NCI-H510A (cell line): Measurements from ENCODE around the gene MET.
"Not testable (repeated sequence)": the region's sequence is repeated elsewhere in the genome, so short reads cannot be mapped to it uniquely, and the experiment has no call there.

Source experiments
- DNase-seq: peaks from one replicate; lab custom pipeline; 2025; lab: John Stamatoyannopoulos, UW

The MET gene

GRCh38 chr7:116698930-116699721 lies 27.1 kb downstream of the MET start:
- peak; percentile 67 for DNase-seq

GRCh38 chr7:116699722-116700120 lies 27.7 kb downstream of the MET start:
- DNase-seq, result no peak

DNA sequence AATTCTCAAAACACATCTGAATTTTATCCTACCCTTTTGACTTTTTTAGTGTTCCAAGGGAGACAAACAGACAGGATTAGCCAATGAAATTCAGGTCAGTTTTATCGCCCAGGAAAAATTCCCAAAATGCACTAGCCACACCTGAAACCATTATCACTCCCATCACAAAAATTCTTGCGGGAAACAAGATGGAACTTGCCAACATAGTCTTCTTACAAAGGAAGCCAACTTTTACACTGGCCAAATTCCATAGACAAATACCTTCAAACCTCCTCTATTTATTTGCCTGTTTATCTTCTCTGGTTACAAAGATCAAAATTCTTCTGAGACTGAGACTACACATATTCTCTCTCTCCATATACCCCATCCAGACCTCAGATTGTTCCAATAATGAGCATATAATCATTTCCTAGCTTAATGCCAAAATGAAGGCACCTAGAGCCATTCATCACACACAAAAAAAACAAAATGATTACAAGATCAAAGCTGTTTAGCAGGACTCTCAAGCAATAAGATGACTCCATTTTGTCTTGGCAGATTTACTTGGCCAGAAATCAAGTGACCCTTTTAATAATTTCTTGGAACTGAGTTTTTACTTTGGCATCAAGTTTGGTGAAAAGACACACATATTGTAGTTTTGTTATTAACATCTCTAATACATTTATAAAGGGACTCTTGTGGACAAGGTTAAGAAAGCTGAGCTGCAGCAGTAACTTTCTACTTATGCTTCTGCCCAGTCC lies 30.2 kb downstream of the MET start:
- no peak for DNase-seq

DNA sequence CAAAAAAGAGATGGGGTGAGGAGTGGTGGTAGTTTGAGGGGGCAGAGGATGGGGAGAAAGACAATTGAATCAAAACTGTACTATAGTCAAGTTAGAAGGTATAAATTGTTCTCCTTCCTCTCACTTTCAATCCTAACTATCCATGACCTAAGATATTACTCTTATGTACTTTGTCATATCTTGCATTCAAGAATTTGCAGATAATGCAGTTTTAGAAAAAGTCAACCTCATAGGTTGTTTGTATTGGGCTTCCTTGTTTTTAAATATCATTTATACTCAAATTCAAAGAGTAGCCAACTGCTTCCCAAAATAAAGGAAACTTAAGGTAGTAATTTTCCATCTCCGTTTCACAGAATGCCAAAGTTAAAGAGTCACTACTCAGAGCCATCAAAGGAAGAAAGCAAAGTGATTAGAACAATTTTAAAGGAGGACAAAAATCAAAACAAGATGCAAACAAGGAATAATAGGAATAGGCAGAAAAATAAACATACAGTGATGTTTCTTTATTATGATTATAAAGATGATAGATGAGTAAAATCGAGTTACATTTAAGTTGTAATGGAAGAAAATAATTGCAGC lies 32.7 kb downstream of the MET start:
- DNase-seq, result no peak

DNA sequence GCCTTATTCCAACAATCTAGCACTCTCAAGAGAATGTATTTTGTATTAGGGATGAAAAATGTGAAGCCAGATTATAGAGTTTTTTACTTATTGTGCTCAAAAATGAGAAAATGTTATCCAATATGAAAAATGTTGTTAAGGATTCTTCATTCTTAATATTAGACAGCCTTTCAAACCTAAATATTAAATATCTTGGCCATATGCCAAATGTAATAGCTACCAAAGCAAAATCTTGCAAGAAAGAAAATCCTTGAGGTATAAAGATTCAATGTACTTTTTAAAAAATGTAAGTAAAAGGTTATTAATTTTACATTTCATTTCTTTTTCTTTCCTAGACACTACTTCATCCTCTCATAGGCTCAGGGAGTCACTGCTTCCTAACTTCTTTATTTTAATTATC lies 33.4 kb downstream of the MET start:
- no peak for DNase-seq

- DNase-seq, result no peak
Measured at GRCh38 chr7:116706668-116707126, 34.7 kb downstream of the MET start.

- no peak for DNase-seq
Measured at GRCh38 chr7:116707289-116707688, 35.3 kb downstream of the MET start.

GRCh38 chr7:116708248-116708647 lies 36.3 kb downstream of the MET start:
- no peak for DNase-seq

GRCh38 chr7:116708861-116709260 lies 36.9 kb downstream of the MET start:
- no peak for DNase-seq

DNA sequence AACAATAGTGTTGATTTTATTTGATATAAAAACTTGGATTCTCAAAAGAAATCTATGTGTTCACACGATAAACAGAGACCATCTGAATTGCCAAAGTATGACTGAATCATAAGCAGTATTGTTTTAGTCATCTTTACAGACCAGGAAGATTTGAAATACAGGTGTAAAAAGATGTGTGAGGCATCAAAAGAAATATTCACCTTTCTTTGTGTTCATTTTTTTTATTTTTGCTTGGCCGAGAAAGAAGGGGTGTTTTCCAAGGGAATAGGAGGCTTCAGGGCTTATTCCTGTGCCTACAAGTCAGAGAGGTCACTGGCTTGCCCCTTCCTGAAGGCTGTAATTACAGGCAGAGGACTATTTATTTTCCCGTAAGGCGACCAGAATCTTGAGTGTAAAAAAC lies 37.3 kb downstream of the MET start:
- DNase-seq, result no peak

GRCh38 chr7:116710764-116711452 lies 38.9 kb downstream of the MET start:
- DNase-seq, result no peak

DNA sequence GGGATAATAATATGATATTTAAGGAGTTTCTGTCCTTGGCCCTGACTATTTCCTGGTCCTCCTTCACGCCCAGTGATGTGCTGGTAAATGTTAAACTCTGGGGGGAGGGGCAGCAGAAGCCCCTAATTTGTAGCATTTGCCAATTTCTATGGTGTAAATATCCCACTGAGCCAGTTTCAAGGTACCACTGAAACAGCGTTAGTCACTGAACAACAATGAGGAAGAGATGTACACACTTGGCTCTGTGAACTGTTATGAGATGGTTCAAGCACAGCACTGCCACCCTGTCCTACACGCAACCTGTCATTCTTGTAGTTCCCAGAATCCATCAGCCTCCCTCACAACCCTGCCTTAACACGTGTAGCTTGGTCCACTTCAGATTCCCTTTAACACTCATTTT lies 39.8 kb downstream of the MET start:
- DNase-seq, result no peak

DNA sequence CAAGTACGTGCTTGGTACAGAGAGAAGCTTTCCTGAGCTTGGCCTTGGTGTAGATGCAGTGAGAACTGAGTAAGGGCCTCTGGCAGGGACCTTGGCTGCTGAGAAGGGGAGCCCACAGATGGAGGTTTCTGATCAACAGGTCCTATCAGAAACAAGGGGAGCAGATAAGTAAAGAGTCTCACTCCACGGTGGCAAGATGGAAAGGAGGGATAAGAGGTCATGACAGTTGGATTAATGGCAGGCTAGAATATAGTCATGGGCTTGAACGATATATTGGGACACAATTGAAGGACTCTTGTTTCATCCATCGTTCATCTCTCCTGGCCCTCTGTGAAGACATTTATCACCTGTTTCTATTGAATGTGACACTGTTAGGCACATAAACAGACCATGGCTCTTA lies 41.5 kb downstream of the MET start:
- no peak for DNase-seq

GRCh38 chr7:116713918-116714317 lies 41.9 kb downstream of the MET start:
- no peak for DNase-seq

DNA sequence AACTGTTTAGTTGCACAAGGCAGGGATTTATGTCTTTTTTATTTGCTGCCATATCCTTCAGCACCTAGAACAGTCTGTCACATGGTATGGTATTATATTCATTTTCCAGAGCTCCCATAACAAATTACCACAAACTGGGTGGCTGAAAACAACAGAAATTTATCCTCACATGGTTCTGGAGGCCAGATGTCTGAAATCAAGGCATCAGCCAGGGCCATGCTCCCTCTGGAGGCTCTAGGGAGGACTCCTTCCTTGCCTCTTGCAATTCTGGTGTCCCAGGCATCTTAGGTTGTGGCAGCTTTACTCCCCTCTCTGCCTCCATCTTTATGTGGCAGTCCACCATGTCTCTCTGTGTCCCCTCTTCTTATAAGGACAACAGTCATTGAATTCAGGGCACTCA lies 43.1 kb downstream of the MET start:
- no peak for DNase-seq

DNA sequence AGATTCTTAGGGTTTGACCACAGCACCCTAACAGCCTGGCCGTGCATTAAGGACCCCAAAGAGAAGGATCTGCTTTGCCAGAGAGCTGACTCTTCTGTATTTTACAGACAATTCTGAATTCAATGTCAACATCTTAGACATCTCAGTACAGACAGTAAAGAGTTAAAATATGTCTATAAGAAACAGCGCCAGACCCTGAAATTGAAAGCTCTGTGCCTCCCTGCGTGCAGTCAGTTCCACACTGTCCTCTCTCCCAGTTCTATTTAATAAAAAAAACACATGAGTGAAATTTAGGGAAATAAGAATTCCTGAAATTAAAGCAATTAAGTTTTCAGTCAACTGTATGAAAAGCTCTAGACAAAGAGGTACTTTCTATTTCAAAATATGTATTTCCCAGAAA lies 45.1 kb downstream of the MET start:
- DNase-seq, result no peak

GRCh38 chr7:116723959-116724529 lies 52.0 kb downstream of the MET start:
- not testable (repeated sequence) for DNase-seq

DNA sequence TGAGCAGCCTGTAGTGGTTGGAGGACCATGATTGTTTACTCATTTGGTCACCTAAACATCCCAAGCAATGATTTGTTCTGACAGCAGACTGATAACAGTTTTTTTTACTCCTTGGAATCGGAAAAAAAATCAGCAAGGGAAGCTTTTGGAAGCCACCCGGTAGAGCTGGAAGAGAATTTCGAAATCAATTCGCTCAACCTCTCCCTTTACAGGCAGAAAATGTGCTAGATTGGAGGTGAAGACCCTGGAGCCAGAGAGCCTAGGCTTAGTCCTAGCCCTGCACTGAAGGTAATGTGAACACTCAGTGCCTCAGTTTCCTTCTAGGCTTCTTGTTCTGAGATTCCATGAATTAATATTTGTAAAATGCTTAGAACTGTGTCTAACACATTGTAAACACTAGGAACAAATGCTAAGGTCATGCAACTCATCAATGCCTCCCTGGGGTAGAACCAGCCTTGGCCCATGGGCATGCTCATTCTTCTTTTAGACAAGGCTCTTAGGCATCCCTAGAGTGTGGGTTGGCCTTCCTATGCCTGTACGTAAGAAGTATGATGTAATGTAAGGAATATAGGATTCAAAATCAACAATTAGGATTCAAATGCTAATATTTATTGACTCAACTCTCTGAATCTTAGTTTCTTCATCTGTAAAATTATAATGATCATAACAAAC lies 52.7 kb downstream of the MET start:
- no peak for DNase-seq

- DNase-seq, result no peak
Measured at GRCh38 chr7:116726149-116726548, 54.2 kb downstream of the MET start.

GRCh38 chr7:116726713-116727431 lies 54.9 kb downstream of the MET start:
- no peak for DNase-seq

DNA sequence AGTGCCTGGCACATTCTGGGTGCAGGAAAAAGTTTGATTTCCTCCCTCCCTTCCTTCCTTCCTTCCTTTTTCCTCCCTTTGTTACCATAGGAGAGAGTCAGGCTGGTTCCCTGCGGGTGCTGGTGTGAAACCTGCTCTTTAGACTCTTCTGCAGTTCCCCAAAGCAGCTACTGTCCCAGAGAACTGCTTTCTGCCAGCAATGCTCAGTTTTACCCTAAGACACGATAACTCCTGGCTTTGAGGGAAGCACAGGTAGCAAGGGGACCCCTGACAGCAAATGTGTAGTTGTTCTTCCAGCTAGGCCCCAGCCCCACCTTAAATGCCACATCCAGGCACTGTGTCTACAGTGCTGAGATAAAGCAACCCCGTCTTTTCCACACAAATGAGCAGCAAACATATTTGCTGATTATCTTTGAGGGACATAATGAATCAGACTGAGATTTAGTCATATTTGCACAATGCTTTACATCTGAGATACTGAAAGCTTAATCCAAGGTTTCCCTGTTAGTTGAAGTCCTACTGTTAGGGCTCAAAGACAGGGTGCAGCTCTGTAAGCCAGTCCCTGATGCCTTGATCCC lies 55.5 kb downstream of the MET start:
- no peak for DNase-seq
